Memory B cell (primary cell): ENCODE data around the gene TRPM8.

Experiments used
- ATAC-seq: fragments of 150-1000 bp; cut with Tn5 transposase; 2 replicates; pipeline ENCODE4 v1.10.0; 2021; ENCODE audit warnings: low read depth, mild to moderate bottlenecking, moderate library complexity
- DNase-seq, 2 donors: peaks; one replicate each; pipeline ENCODE4 v3.0.0; 2022; ENCODE audit warnings: low spot score in 2 of 2
- H3K27ac Mint-ChIP-seq: one replicate; pipeline ENCODE4 v1.8.0; 2022; ENCODE audit warnings: mild to moderate bottlenecking, moderate library complexity, mixed read lengths
- H3K27me3 Mint-ChIP-seq: one replicate; pipeline ENCODE4 v1.8.0; 2022; ENCODE audit warnings: mixed read lengths
- H3K36me3 Mint-ChIP-seq: one replicate; pipeline ENCODE4 v1.8.0; 2022; ENCODE audit warnings: mild to moderate bottlenecking, mixed read lengths
- H3K4me1 Mint-ChIP-seq: one replicate; pipeline ENCODE4 v1.8.0; 2022; ENCODE audit warnings: mixed read lengths
- H3K4me3 Mint-ChIP-seq: one replicate; pipeline ENCODE4 v1.8.0; 2022; ENCODE audit warnings: mild to moderate bottlenecking, moderate library complexity, mixed read lengths
- H3K9me3 Mint-ChIP-seq: one replicate; pipeline ENCODE4 v1.8.0; 2022; ENCODE audit warnings: mixed read lengths

The TRPM8 gene

DNA sequence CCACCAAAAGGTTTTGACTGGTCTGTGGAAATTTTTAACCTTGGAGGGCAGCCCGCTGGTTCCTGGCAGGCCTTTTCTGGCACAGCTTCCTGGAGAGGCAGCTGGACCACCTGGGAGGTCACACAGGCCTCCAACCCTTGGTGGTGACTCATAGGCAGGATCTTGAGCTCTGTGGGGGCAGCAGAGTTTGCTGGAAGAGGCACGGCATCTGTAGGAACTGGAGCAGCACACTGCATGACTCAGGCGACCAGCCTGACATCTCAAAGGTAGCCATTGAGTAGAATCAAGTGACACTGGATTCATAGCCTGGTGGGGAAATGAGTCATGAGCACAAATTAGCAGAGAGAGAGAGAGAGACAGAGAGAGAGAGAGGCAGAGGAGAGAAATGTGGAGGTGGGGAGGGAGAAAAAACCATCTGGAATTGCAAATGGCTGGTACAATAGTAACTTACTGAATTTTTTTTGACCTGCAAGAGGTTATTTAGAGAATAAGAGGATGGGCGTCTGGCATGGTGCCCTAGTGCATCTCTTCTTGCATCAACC lies 57.4 kb downstream of the TRPM8 start:
- H3K36me3 Mint-ChIP-seq = no peaks in the 10 kb centered on the region
- no peak for DNase-seq
- no peaks in the 10 kb centered on the region for H3K9me3 Mint-ChIP-seq
- peaks cover 22% of the 10 kb centered on the region for H3K27me3 Mint-ChIP-seq
- no peak for ATAC-seq
- no peaks in the 10 kb centered on the region for H3K4me1 Mint-ChIP-seq
- H3K4me3 Mint-ChIP-seq = no peak overlapping the region
- H3K27ac Mint-ChIP-seq = no peak overlapping the region

DNA sequence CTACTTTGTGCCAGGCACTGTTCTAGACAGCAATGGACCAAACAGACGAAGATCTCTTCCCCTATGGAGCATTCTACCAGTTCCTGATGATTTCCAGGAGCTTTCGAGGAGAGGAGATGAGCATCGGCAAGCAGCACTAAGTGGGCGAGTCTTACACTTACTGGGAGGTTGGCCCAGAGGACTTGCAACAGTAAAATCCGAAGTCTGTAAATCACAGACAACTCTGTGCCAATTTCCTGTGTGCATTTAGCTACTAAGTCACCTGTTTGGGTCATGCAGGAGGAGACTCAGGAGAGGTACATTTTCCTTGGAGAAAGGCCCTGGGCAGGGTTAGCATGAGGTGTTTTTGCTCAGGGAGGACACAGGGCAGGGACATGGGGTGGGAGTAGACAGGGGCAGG lies 58.9 kb downstream of the TRPM8 start:
- H3K27me3 Mint-ChIP-seq = peaks cover 22% of the 10 kb centered on the region
- DNase-seq (no peak), ATAC-seq (no peak)
- H3K9me3 Mint-ChIP-seq = no peaks in the 10 kb centered on the region
- no peaks in the 10 kb centered on the region for H3K36me3 Mint-ChIP-seq
- H3K4me1 Mint-ChIP-seq = no peaks in the 10 kb centered on the region
- no peak overlapping the region for H3K27ac Mint-ChIP-seq
- H3K4me3 Mint-ChIP-seq = no peak overlapping the region

DNA sequence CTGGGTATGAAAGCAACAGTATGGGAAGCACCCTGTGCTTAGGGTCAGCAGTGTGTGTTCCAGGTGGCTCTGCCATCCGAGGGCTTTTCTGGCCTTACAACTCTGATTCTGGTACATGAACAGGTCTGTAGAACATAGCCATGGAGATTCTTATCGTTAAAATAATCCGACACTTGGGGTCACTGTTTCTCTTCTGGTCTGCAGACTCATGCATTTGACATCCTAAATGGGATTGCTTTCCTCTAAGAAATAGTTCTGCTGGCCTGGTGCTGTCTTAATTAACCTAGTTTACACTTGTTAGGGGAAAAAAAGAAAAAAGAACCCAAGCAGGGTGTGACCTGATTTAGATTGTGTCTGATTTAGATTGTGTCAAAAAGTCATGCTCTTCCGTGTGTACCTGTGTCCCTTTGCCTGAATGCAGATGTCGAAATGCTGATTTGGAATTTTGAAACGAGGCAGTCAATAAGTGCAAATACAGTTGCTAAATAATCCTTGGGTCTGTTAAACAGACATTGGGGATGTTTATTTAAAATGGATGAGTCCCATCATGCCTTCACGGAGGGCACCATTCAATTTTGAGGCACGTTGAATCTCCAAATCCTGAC lies 59.6 kb downstream of the TRPM8 start:
- DNase-seq = peak in 1 of 2 donors; percentile 31
- H3K4me1 Mint-ChIP-seq = no peaks in the 10 kb centered on the region
- H3K36me3 Mint-ChIP-seq = no peaks in the 10 kb centered on the region
- H3K27me3 Mint-ChIP-seq = peaks cover 20% of the 10 kb centered on the region
- peak; percentile 47 for ATAC-seq
- H3K27ac Mint-ChIP-seq = no peak overlapping the region
- no peak overlapping the region for H3K4me3 Mint-ChIP-seq
- H3K9me3 Mint-ChIP-seq = no peaks in the 10 kb centered on the region

DNA sequence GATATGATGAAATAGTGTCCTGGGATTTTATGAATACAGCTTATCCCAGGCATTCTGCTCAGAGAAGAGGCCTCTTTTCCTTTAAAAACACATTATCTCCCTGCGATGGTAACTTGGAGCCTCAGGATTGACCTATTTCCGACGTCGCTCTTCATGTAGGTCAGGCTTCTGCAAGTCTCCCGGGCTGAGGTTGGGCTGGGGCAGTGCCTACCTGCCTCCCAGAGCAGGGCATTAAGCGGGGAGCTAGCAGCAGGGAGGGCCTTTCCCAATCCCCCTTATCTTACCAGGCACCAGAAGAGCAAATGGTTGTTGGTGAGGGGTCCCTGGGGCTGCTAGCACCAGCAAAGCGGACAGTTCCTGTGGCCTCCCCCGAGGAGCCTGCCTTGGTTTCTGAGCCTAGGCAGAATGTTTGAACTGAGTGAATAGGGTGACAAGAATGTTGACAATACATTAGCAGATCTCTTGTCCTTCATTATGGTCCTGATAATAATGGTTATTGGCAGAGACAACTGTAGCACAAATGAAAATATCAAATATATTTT lies 60.2 kb downstream of the TRPM8 start:
- Mint-ChIP-seq H3K27me3 (peaks cover 21% of the 10 kb centered on the region), H3K36me3 (no peaks in the 10 kb centered on the region), H3K4me1 (no peaks in the 10 kb centered on the region)

DNA sequence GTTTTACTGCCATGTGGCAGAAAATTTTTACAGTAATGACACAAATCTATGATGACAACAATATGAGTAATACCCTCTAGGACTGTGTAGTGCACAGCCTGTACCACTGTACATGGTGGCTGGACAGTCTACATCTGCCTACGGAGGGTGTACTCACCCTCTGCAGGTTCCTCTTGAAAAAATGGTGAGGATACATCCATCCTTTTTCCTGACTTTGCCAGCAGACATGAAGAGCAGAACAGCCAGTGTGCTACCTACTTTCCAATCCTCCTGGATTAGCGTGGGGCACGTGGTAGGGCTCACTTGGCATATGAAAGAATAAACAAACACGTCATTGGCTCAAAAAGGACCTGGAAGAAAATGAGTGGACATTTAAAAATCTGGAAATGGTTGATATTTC lies 62.6 kb downstream of the TRPM8 start:
- DNase-seq (no peak), ATAC-seq (no peak)
- H3K4me3 Mint-ChIP-seq = no peak overlapping the region
- no peaks in the 10 kb centered on the region for H3K9me3 Mint-ChIP-seq
- no peaks in the 10 kb centered on the region for H3K36me3 Mint-ChIP-seq
- no peaks in the 10 kb centered on the region for H3K4me1 Mint-ChIP-seq
- H3K27me3 Mint-ChIP-seq = peaks cover 25% of the 10 kb centered on the region
- H3K27ac Mint-ChIP-seq = no peak overlapping the region

More for the DNA sequence above, 60.2 kb downstream of the TRPM8 start:
- Mint-ChIP-seq H3K27ac (no peak overlapping the region), H3K4me3 (no peak overlapping the region), H3K9me3 (no peaks in the 10 kb centered on the region)
- DNase-seq = no peak
- ATAC-seq = no peak

DNA sequence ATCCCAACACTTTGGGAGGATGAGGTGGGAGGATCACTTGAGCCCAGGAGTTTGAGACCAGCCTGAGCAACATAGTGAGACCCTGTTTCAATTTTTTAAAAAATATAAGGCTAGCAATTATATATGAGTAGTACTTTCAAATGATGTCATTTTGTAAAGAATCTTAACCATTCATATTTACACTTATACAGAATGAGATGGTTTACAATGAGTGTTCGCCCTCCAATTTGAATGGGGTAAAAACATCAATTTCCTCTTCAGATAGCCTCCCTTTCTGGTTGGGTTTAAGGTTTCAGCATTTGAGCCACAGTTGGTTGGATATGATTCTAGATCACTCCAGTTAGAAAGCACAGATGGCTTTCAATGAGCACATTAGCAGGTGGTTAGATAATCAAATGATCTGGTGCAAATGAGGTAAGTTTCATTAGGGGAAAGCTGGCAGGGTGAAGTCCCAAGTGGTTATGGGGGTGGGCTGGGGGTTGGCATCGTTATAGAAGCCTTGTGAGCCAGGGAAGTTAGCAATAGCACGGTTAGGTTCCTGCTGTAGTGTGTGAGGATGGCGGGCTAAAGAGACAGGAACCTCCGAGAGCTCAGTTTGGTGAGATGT lies 63.9 kb downstream of the TRPM8 start:
- no peak overlapping the region for H3K4me3 Mint-ChIP-seq
- no peak overlapping the region for H3K27ac Mint-ChIP-seq
- H3K4me1 Mint-ChIP-seq = no peaks in the 10 kb centered on the region
- no peaks in the 10 kb centered on the region for H3K9me3 Mint-ChIP-seq
- H3K36me3 Mint-ChIP-seq = no peaks in the 10 kb centered on the region
- no peak for DNase-seq
- ATAC-seq = no peak
- H3K27me3 Mint-ChIP-seq = peaks cover 28% of the 10 kb centered on the region

DNA sequence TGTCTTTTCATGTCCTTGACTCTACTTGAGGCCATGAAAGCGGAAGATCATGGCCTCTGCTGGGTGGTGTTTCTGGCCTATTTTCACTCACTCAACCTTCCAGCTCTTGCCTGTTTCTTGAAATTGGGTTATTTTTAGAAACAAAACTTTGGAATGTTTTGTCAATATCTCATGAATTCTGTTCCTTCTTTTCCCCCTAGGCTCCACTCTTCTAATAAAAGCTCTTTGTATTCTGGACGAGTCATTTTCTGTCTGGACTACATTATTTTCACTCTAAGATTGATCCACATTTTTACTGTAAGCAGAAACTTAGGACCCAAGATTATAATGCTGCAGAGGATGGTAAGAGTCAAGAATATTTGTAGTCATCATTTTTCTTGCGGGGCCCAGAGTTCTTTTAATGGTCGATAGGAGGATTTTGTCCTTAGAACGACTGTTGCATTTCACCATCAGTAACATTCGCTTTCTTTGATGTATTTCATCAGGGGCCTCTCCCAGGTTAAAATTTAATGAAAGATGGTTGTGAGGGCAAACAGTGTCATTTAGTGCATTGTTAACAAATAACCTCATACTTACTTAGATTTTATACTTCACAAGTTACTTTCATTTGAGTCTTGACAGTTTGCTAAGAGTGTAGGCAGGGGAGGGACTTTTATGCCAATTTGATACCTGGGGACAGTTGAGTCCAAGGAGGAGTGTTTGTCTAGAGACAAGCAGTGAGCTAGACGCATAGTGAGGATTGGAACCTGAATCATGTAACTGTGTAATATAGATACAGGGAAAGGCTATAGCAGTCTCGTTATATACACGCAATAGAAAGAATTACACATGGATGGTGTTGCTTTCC lies 64.6 kb downstream of the TRPM8 start:
- H3K9me3 Mint-ChIP-seq = no peaks in the 10 kb centered on the region

DNA sequence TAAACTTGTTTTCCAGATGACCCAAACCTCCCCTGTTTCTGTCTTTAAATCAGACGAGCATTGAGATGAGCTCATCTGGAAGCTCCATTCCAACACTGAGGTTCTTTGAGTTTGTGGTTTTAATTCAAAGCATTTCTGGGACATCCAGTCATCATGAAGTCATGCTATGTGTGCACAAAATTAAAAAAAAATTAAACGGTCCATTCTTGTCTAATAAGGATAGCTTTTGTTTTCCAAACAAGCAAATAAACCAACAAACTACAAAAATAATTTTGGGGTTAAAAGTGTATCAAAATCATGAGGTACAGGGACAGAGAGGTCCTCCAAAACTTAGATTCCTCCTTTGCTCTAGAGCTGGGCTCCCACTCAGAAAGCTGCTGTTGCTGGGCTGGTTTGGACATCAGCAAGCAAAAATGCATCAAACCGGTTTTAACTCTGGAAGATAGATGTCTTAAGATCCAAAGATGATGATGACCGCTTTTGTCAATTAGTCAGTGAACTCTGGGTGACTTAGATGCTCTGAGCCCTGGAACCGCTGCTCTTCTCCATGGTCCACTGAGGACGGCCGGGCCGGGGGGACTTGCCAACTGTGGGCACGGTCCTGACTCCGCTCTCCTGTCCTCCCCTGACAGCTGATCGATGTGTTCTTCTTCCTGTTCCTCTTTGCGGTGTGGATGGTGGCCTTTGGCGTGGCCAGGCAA lies 65.4 kb downstream of the TRPM8 start:
- no peak overlapping the region for H3K27ac Mint-ChIP-seq
- H3K4me1 Mint-ChIP-seq = no peaks in the 10 kb centered on the region
- ATAC-seq (no peak), DNase-seq (no peak)
- H3K4me3 Mint-ChIP-seq = no peak overlapping the region
- H3K27me3 Mint-ChIP-seq = peaks cover 24% of the 10 kb centered on the region
- no peaks in the 10 kb centered on the region for H3K36me3 Mint-ChIP-seq
- no peaks in the 10 kb centered on the region for H3K9me3 Mint-ChIP-seq

More for the DNA sequence above, 64.6 kb downstream of the TRPM8 start:
- Mint-ChIP-seq H3K36me3 (no peaks in the 10 kb centered on the region), H3K4me3 (no peak overlapping the region), H3K27ac (no peak overlapping the region), H3K4me1 (no peaks in the 10 kb centered on the region), H3K27me3 (peaks cover 26% of the 10 kb centered on the region)
- ATAC-seq (no peak), DNase-seq (no peak)

DNA sequence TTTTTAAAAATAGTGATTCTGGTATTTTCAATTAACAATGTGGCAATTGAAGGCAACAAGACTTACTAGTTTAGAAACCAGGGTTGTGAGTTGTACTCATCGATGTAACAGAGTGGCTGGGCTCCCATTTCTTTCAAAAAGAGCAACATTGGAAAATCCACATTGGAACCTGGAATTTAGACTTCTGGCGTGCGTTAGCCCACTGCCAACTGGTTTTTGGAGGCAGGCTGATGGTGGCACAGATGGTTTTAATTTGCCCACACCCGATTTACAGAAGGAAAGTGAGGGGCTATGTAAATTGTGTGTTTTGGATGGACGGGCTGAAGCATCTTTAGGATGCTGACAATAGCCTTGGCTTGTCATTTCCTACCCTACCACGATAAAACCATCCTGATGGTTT lies 66.3 kb downstream of the TRPM8 start:
- H3K9me3 Mint-ChIP-seq = peaks cover 6% of the 10 kb centered on the region
- H3K36me3 Mint-ChIP-seq = peaks cover 5% of the 10 kb centered on the region
- peaks cover 26% of the 10 kb centered on the region for H3K27me3 Mint-ChIP-seq
- no peaks in the 10 kb centered on the region for H3K4me1 Mint-ChIP-seq
- H3K4me3 Mint-ChIP-seq = no peak overlapping the region
- ATAC-seq (no peak), DNase-seq (no peak)
- no peak overlapping the region for H3K27ac Mint-ChIP-seq

DNA sequence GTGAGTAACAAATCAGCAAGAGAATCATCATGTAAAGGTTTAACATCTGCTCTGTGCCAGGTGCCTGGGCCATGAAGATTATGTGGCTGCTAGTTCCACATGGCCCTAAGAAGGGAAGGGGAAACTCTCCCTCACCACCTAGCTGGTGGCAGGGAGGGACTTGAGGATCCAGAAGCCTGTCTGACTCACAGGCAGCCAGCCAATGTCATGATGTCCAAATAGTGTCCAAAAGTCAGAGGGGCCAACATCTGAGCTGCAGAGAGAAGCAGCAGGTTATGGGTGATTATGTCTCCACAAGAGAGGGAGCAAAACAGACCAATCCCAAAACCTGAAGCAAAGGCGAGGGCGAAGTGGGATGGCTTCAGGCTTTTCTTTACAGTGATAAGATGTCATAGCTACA lies 71.4 kb downstream of the TRPM8 start:
- no peak for DNase-seq
- peaks cover 7% of the 10 kb centered on the region for H3K9me3 Mint-ChIP-seq
- H3K36me3 Mint-ChIP-seq = peaks cover 5% of the 10 kb centered on the region

DNA sequence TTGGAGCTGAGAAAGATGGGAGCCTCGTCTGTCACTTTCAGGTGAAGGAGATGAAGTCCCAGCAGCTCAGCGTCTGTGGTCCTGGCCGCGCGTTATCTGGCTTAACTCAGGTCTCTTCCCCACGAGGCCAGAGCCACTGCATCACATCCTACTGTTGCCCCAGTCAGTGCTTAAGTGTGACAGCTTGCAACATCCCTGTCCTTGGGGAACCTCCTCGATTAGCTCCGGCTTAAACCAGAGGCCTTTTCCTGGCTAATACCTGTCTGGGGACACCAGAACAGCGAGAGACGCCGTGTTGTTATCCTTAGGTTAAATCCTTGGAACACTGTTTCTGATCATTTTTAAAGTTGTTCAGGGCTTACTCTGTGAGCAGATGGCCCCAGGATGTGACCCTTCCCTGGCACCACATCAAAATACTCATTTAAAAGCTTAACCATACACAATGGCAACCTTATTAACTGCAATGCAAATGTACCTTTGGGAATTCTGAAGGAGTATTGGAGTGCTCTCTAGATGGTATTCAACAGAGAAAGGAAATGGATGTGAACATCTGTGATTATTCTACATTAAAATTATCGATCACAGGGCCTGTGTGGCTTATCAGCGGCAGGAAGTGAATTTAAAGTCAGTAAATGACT lies 72.2 kb downstream of the TRPM8 start:
- Mint-ChIP-seq H3K4me1 (peaks cover 13% of the 10 kb centered on the region), H3K36me3 (peaks cover 5% of the 10 kb centered on the region), H3K27ac (no peak overlapping the region), H3K27me3 (peaks cover 20% of the 10 kb centered on the region), H3K9me3 (peaks cover 7% of the 10 kb centered on the region), H3K4me3 (no peak overlapping the region)
- DNase-seq (no peak), ATAC-seq (no peak)

More for the DNA sequence above, 71.4 kb downstream of the TRPM8 start:
- no peak overlapping the region for H3K4me3 Mint-ChIP-seq
- H3K4me1 Mint-ChIP-seq = peaks cover 13% of the 10 kb centered on the region
- ATAC-seq = no peak
- no peak overlapping the region for H3K27ac Mint-ChIP-seq
- H3K27me3 Mint-ChIP-seq = peaks cover 25% of the 10 kb centered on the region

DNA sequence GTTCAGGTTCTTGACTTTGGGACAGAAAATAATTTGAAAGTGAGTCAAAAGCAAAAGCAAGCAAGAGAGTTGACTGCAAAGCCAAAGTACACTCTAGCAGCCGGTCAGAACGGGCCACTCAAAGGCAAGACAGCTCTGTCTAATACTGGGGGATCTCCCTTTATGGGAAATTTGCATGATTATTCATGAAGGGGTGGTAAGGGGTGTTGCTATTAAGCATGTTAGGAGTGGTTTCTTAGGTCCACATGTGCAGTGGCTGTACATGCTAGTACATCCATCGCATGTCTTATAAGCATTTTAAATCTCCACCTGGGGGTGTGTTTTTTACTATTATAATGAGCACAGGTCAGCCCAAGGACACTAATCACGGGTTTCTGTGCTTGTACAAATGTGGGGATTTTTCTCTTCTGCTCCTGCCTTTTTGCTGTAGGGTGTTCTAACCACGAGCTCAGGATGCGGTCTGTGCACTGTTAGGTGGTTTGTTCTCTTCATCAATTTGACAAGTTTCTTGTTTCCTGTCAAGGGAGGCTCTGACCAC lies 73.2 kb downstream of the TRPM8 start:
- ATAC-seq (peak; percentile 86), DNase-seq (peak in 1 of 2 donors; percentile 15)
- H3K9me3 Mint-ChIP-seq = peaks cover 7% of the 10 kb centered on the region
- H3K4me1 Mint-ChIP-seq = peaks cover 13% of the 10 kb centered on the region
- H3K27ac Mint-ChIP-seq = no peak overlapping the region
- H3K4me3 Mint-ChIP-seq = no peak overlapping the region
- peaks cover 15% of the 10 kb centered on the region for H3K27me3 Mint-ChIP-seq
- peaks cover 5% of the 10 kb centered on the region for H3K36me3 Mint-ChIP-seq

DNA sequence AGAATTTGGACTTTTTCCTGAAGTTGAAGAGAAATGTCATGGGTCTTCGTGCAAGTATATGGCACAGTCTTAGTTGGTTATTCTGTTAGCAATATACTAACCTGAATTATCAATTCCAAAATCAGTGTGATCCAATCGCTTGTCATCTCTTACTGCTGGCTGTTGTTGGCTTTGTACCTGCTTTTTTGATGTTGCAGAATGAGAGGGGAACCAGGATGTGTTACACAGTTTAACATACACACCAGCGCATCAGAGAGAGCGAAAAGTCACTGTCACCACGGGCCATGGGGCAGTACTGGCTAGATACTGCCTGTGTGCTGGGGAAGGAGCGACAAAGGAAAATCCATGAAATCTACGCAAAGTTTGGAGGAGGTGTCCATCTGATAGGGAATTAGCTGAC lies 74.0 kb downstream of the TRPM8 start:
- peaks cover 5% of the 10 kb centered on the region for H3K36me3 Mint-ChIP-seq
- H3K9me3 Mint-ChIP-seq = peaks cover 7% of the 10 kb centered on the region
- H3K27me3 Mint-ChIP-seq = peaks cover 13% of the 10 kb centered on the region
- no peak overlapping the region for H3K27ac Mint-ChIP-seq
- ATAC-seq = no peak
- DNase-seq = no peak
- no peak overlapping the region for H3K4me3 Mint-ChIP-seq
- H3K4me1 Mint-ChIP-seq = peaks cover 15% of the 10 kb centered on the region
